ENCODE data around the gene SF3A2.
"Not testable (repeated sequence)": the region's sequence is repeated elsewhere in the genome, so short reads cannot be mapped to it uniquely, and the experiment has no call there.

Gene SF3A2, protein sequence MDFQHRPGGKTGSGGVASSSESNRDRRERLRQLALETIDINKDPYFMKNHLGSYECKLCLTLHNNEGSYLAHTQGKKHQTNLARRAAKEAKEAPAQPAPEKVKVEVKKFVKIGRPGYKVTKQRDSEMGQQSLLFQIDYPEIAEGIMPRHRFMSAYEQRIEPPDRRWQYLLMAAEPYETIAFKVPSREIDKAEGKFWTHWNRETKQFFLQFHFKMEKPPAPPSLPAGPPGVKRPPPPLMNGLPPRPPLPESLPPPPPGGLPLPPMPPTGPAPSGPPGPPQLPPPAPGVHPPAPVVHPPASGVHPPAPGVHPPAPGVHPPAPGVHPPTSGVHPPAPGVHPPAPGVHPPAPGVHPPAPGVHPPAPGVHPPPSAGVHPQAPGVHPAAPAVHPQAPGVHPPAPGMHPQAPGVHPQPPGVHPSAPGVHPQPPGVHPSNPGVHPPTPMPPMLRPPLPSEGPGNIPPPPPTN
- 45.5 to 58.6 (median 56.2) reads per million in 4 experiments for total RNA-seq

DNA sequence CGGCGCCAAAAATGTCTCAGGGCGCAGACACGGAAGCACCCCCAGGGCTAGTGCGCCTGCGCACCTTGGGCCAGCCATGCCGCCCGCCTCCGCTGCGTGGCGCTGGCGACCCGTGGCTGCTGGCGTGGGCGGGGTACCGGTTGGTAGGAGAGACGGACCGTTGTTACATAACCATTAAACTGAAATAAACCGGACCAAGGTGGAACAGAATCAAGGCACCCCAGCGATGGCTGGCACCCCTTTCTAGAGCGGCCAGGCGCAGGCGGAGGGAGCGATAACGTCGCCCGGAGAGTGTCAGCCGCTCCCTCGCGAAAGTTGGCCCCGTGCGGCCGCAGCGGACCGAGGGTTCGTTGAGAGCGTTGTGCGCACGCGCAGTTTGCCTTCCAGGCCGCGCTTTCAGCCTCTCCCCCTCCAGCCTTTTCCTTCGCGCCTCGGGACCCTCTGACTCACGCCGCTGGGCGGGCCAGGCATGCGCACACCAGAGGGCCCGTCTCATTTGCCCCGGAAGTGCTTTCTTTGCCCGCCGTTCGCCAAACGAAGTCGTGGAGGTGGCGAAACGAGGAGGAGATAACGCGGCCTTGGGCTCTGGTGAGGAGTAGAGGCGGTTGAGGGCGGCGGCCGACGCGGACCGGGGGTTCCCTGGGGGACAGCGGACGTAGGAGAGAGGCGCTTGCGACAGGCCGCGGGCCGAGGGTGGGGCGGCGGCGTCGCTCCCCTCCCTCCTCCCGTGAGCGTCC is at the start of gene SF3A2, which contains the start of gene PLEKHJ1:
SF3A2 (plus strand) TSS at position 511 of the 737 bp plus-strand sequence. CDS start 6,595 bp downstream, outside the sequence.
PLEKHJ1 (minus strand) TSS at position 16 of the 737 bp plus-strand sequence. CDS start 81 bp downstream, outside the sequence.
- peak; percentile 96 for DNase-seq

GRCh38 chr19:2187159-2187558 is 49.5 kb upstream of the SF3A2 start:
- no peak for DNase-seq

DNA sequence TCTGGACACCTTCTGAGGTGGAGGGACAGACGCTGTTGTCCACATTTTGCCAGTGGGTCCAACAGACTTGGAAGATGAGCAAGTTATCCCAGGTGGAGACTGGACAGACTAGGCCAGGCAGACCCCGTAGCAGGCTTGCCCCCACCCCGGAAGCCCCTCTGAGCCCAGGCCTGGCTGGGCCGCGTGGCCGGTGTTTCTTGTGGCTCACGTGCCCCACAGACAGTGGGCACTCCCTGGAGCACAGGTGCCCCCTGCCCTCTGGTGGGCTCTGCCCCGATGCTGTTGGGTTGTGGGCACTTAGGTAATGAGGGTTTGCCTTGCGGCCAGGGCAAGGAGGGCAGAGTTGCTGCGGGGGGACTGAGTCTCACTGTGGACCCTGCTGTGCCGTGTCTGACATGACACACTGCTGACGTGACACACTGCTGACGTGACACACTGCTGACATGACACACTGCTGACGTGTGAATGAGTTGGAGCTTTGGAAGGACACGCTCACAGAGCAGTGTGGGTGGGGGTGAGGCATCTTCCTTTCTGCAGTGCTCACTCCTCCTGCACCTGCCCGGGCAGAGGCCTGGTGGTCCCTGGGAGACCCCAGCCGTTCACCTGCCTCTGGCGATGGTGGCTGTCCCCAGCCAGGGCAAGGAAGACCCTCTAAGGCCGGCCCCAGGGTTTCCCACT is 47.8 kb upstream of the SF3A2 start:
- DNase-seq, result no peak

GRCh38 chr19:2189880-2190279 is 46.7 kb upstream of the SF3A2 start:
- DNase-seq, result no peak

GRCh38 chr19:2190848-2191455 is 45.7 kb upstream of the SF3A2 start:
- DNase-seq, result no peak

DNA sequence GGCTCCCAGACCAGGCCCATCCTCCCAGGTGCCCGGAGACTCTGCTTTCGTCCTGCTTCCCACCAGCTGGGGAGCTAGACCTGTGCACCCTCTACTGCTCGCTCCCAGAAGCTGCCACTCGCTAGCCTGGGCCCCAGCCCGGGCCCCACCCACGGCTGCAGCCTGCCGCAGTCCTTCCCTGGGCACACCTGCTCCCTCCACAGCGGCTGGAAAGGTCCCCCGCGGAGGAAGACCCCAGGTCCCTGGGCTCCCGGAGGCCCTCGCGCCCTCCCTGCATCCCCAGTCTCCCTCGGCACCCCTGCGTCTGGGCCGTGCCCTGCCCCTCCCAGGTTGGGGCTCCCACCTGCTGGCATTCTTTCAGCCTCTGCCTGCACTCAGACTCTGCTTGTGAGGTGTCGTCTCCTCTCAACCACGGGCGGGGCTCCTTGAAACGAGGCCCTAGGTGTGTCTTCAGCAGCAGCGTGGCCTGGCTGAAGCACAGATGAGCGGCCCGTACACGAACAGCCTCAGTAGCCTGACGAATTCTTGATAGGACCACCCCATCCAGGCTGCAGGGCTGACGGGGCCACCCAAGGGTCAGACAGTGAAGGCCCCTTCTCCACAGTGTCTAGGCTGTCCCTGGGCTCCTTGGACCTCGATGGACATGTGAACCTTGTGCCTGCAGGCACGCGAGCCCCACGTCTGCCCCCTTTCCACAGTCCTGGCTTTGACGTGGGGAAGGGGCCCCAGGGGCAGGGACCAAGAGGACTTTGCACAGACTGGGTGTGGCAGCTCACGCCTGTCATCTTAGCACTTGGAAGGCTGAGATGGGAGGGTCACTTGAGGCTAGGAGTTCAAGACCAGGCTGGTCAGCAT is 44.9 kb upstream of the SF3A2 start:
- DNase-seq, result no peak

GRCh38 chr19:2192862-2193261 is 43.8 kb upstream of the SF3A2 start:
- DNase-seq, result no peak

GRCh38 chr19:2193807-2194206 is 42.8 kb upstream of the SF3A2 start:
- DNase-seq, result no peak

DNA sequence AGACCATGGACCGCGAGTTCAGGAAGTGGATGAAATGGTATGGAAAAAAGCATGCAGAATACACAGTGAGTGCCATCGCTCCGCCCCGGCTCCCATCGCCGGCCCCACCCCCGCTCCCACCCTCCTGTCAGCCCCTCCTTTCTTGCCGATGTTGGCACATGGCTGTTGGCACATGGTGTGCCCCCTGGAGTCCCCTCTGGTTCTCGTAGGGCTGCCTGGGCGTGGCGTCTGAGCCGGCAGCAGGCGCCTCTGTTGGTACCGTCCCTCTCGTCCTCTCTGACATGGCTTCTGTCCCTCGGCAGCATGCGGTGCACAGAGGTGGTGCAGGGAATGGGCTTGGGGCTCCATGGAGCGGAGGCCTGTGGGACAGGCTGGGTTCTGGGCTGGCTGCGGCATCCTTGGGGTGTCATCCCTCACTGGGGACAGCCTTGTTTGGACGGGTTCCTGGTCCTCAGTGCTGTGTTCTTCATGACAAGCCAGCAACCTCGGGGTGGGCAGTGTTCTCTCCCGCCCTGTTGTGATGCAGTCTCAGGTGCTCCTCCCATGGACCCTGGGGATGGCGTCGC is 42.0 kb upstream of the SF3A2 start:
- DNase-seq, result no peak

DNA sequence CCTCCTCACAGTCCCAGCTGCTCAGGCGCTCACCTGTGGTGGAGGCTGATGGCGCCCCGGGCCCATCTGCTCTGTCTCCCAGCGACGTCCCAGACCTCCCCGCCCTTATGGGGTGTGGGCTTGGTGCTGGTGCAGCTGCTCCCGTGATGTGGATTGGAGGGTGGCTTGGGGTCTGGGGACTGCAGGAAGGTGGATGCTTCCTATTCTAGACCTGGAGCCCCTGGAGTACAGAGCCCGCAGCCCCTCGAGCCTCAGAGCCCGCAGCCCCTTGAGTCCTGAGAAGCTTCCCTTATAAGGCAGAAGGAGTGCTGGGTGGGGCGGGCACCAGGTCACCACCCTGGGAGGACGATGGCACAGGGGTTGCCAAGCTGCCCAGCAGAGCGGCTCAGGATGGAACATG is 41.3 kb upstream of the SF3A2 start:
- DNase-seq, result no peak

DNA sequence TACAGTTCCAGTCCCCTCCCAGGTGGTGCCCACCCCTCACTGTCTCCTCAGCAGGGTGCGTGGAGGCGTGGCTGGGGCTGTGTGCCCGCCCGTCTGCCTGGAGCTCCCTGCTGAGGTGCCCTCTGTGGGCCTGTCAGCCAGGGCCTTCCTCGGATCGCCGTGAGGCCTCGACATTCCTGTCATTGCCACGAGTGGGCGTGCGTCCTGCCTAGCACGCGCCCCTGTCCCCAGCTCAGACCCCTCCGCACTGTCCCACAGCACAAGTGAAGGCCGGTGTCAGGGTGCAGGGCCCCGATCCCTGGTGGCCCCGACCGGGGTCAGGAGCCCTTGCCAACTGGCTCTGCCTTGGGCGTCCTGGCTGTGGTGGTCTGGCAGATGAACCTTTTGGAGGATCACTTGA is 40.7 kb upstream of the SF3A2 start:
- no peak for DNase-seq

- DNase-seq, result no peak
These were observed 39.4 kb upstream of the SF3A2 start for GRCh38 chr19:2197270-2197669.

- DNase-seq, result no peak
These were observed 38.3 kb upstream of the SF3A2 start for GRCh38 chr19:2198317-2198716.

DNA sequence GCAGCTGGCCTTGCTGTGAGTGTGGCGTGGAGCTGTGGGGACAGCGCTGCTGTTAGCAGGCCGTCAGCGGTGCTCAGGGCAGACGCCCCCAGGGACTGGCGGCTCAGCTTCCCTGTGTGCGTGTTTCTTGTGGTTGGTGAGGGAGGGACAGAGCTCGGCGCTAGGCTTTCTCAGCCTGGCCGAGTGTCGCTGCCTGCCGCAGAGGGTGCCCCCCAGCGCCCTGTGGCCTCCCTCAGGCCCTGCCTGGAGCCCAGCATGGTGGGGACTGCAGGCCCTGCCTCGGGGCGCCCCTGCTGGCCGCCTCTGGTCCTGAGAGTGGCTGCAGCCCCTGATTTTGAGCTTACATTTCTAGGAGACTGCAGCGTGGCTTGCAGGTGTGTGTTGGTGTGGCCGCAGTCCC is 37.4 kb upstream of the SF3A2 start:
- DNase-seq, result no peak

GRCh38 chr19:2199861-2200623 is 36.6 kb upstream of the SF3A2 start:
- DNase-seq, result no peak

- not testable (repeated sequence) for DNase-seq
These were observed 35.9 kb upstream of the SF3A2 start for GRCh38 chr19:2200624-2201294.

DNA sequence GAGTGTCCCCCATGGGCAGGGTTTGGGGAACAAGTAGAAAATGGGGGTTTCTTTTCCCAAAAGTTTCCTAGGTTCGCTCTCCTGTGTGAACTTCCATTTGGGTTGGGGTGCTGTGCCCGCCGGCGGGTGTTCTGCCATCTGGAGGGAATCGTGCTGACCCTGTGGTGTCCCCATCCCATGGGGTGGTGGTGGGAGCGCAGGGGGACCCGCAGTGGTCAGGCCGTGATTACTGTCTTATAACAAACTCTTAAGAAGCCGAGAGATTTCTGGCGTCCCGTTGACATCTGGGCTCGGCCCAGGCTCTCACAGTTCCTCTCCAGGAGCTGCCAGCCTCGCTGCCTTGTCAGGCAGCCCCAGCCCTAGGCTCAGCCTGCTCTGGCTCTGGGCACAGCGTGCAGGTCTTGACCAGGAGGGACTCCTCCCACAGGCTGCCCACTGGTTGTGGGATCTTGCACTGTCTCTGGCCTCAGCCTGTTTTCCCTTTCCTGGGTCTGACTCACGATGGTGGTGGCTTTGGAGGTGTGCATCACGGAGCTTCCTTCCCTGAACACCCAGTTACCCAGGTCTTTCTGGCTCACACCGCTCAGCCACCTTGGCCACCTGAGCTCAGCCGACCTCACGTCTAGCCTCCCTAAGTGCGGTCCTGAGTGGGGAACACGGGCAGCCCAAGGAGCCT is 35.0 kb upstream of the SF3A2 start:
- DNase-seq, result no peak

DNA sequence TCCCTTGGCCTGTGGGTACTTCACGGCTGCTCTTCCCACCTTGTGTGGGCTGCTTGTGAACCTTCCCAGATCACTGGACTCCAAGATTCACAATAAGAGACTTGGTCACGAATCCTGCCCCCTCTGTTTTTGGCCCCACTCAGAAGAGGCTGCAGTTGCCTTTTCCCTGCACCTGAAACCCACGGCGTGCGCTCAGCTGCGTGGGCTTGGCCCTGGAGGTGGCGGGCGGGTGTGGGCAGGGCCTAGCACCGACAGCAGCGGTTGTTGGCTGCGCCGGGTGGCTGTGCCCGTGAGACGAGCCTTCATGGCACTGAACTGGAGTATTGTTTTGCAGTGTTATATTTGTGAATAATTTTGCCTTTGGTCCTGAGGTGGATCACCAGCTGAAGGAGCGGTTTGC is 34.3 kb upstream of the SF3A2 start:
- DNase-seq, result no peak

- DNase-seq, result no peak
These were observed 29.6 kb upstream of the SF3A2 start for GRCh38 chr19:2207008-2207407.
